ENCODE data around the gene MYO5B.

DNA sequence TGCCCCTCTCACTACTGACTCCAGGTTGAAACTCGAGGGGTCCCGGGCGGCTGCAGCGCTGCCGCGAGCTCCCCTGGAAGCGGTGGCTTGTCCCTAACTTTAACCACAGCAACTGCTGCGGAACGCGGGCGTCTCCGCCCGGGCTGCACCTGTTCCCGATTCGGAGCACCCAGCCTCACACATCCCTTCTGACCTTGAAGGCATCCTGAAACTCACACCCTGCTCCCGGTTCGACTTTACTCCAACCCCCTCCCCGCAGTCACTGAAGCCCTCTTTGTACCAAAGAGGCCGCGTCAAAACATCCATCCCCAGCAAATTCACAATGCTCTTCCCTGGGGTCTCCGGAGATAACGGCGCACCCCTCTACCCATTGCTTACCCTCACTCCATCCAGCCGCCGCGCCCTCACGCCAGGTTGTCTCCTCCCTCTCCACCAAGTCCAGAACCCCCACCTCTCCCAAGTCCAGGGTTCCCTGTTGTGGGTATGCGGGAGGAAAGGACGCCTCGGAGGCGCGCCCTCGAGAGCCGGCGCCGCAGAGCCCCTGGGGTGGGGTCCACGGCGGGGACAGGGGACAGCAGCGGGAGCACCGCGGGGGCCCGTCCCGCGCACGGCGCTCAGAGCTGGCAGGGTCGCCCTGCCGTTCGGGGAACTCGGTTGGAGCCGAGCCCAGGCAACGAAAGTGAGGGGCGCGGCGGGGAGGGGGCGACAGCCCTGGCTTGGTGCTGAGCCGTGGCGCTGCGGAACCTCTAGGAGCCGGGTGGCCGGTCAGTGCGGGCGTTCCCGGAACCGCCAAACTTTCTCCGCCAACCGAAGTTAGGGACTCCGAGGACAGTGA is 934 bp downstream of the MYO5B start:
- TF ChIP-seq, protein P1, sequence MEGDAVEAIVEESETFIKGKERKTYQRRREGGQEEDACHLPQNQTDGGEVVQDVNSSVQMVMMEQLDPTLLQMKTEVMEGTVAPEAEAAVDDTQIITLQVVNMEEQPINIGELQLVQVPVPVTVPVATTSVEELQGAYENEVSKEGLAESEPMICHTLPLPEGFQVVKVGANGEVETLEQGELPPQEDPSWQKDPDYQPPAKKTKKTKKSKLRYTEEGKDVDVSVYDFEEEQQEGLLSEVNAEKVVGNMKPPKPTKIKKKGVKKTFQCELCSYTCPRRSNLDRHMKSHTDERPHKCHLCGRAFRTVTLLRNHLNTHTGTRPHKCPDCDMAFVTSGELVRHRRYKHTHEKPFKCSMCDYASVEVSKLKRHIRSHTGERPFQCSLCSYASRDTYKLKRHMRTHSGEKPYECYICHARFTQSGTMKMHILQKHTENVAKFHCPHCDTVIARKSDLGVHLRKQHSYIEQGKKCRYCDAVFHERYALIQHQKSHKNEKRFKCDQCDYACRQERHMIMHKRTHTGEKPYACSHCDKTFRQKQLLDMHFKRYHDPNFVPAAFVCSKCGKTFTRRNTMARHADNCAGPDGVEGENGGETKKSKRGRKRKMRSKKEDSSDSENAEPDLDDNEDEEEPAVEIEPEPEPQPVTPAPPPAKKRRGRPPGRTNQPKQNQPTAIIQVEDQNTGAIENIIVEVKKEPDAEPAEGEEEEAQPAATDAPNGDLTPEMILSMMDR (conservative IDR thresholded peaks at IDR 0.05 in 1 of 2, IDR thresholded peaks at IDR 0.05 in 1 of 2; ENCODE audit: extremely low read depth in 1 of 2, insufficient read depth in 1 of 2, low read depth in 1 of 2, low read length in 2 of 2), result no peak
- TF ChIP-seq EZH2 (IDR thresholded peaks at IDR 0.05; ENCODE audit: borderline replicate concordance, low read length), result no peak

Measured in mammary epithelial cell (primary cell).